Stimulated activated CD8-positive, alpha-beta memory T cell treated with anti-CD3 and anti-CD28 coated beads, Interleukin-12 subunit alpha, Interleukin-12 subunit beta, amount 100 ng/mL, for 1 hour (primary cell): ENCODE data around the gene CEP85L.

Experiments
- DNase-seq: peaks from one replicate; pipeline ENCODE4 v3.0.0-alpha.2; 2020; ENCODE audit warnings: low read depth

Gene CEP85L

GRCh38 chr6:118621799-118622470, 29.5 kb downstream of the CEP85L start:
- DNase-seq: no peak

GRCh38 chr6:118620202-118620601, 31.2 kb downstream of the CEP85L start:
- DNase-seq: no peak

- DNase-seq: peak; percentile 49
These were observed 32.6 kb downstream of the CEP85L start for GRCh38 chr6:118618676-118619377.

- no peak for DNase-seq
These were observed 34.0 kb downstream of the CEP85L start for GRCh38 chr6:118617417-118617816.

- no peak for DNase-seq
These were observed 40.1 kb downstream of the CEP85L start for GRCh38 chr6:118611334-118611733.

- DNase-seq: no peak
These were observed 44.5 kb downstream of the CEP85L start for GRCh38 chr6:118606858-118607257.

GRCh38 chr6:118606268-118606667, 45.1 kb downstream of the CEP85L start:
- no peak for DNase-seq

GRCh38 chr6:118603372-118603771, 48.0 kb downstream of the CEP85L start:
- DNase-seq: no peak

GRCh38 chr6:118602300-118602699, 49.1 kb downstream of the CEP85L start:
- no peak for DNase-seq

- DNase-seq: no peak
These were observed 53.1 kb downstream of the CEP85L start for GRCh38 chr6:118598324-118598723.

- DNase-seq: no peak
These were observed 53.8 kb downstream of the CEP85L start for GRCh38 chr6:118597636-118598035.

- no peak for DNase-seq
These were observed 54.5 kb downstream of the CEP85L start for GRCh38 chr6:118596774-118597320.

- no peak for DNase-seq
These were observed 56.5 kb downstream of the CEP85L start for GRCh38 chr6:118594877-118595276.

- no peak for DNase-seq
These were observed 59.5 kb downstream of the CEP85L start for GRCh38 chr6:118591897-118592296.

- DNase-seq: no peak
These were observed 61.6 kb downstream of the CEP85L start for GRCh38 chr6:118589649-118590365.

GRCh38 chr6:118589186-118589585, 62.2 kb downstream of the CEP85L start:
- DNase-seq: no peak

- DNase-seq: no peak
These were observed 62.8 kb downstream of the CEP85L start for GRCh38 chr6:118588626-118589025.

GRCh38 chr6:118586746-118587485, 64.5 kb downstream of the CEP85L start:
- DNase-seq: no peak

GRCh38 chr6:118584911-118585310, 66.5 kb downstream of the CEP85L start:
- no peak for DNase-seq

GRCh38 chr6:118581489-118581959, 69.9 kb downstream of the CEP85L start:
- DNase-seq: no peak

GRCh38 chr6:118580585-118581419, 70.6 kb downstream of the CEP85L start:
- no peak for DNase-seq
